ENCODE data around the gene MAPK8IP1.

GRCh38 chr11:45885921-45886721 lies 670 bp downstream of the MAPK8IP1 start:
- TF ChIP-seq, protein P1, sequence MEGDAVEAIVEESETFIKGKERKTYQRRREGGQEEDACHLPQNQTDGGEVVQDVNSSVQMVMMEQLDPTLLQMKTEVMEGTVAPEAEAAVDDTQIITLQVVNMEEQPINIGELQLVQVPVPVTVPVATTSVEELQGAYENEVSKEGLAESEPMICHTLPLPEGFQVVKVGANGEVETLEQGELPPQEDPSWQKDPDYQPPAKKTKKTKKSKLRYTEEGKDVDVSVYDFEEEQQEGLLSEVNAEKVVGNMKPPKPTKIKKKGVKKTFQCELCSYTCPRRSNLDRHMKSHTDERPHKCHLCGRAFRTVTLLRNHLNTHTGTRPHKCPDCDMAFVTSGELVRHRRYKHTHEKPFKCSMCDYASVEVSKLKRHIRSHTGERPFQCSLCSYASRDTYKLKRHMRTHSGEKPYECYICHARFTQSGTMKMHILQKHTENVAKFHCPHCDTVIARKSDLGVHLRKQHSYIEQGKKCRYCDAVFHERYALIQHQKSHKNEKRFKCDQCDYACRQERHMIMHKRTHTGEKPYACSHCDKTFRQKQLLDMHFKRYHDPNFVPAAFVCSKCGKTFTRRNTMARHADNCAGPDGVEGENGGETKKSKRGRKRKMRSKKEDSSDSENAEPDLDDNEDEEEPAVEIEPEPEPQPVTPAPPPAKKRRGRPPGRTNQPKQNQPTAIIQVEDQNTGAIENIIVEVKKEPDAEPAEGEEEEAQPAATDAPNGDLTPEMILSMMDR (IDR thresholded peaks at IDR 0.05): no peak
- TF ChIP-seq POLR2A (IDR thresholded peaks at IDR 0.05): no peak

All from adrenal gland (tissue), 5 donors.